ENCODE measurements around the gene COL19A1.

COL19A1 gene

DNA sequence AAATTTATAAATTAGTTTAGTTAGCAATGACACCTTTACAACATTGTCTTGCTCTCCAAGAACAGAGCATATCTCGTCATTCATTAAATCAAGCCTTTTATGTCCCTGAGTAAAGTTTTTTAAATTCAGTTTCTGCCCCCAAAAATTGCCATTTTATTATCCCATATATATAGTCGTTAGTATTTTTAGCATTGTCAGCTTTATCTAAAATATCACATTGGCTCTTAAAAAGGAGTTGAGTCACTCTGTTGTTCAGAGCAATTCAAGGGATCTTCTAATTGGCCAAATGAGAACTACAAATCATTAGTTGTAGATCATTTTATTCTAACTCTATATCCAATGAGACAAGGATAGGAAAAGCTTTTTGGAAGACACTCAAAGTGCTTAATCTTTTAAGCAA lies 309.4 kb downstream of the COL19A1 start:
- no peak overlapping the region for H3K4me3 ChIP-seq (ENCODE audit: low read length)
- no peak for DNase-seq (ENCODE audit: low read depth)
- TF ChIP-seq, protein P1, sequence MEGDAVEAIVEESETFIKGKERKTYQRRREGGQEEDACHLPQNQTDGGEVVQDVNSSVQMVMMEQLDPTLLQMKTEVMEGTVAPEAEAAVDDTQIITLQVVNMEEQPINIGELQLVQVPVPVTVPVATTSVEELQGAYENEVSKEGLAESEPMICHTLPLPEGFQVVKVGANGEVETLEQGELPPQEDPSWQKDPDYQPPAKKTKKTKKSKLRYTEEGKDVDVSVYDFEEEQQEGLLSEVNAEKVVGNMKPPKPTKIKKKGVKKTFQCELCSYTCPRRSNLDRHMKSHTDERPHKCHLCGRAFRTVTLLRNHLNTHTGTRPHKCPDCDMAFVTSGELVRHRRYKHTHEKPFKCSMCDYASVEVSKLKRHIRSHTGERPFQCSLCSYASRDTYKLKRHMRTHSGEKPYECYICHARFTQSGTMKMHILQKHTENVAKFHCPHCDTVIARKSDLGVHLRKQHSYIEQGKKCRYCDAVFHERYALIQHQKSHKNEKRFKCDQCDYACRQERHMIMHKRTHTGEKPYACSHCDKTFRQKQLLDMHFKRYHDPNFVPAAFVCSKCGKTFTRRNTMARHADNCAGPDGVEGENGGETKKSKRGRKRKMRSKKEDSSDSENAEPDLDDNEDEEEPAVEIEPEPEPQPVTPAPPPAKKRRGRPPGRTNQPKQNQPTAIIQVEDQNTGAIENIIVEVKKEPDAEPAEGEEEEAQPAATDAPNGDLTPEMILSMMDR (IDR thresholded peaks at IDR 0.05; ENCODE audit: insufficient read depth, low read depth, low read length, missing control alignments) = no peak

DNA sequence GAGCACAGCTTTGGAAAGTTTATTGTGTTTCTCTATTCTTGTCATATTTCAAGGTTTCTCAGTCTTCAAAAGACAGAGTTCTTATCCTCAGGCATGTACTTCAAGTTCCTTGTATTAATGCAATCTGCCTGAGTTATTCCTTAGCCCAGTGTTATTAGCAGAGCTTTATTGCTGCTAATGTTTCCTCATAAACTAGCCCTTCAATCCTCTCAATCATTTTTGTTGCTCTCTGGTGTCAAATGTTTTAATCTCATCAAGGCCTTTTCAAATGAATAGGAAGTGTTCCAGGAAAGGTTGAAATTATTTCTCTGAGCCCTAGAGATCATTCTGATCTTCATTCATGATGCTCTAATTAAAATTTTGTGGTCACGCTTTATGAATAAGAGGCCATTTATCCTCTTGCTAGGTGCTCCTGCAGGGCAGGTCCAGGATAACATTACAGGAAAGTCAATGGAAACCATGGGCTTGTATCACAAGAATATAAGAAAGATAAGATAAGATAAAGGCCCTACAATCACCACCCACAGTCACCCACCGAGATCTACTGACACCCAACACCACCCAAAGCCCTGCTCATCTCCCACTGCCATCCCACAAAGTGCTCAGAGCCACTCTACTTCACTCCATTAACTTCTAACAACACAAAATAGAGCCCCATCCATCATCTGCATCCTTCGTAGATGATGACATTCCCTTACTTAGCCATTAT lies 310.6 kb downstream of the COL19A1 start:
- H3K4me3 ChIP-seq (ENCODE audit: low read length) = no peak overlapping the region
- DNase-seq (ENCODE audit: low read depth) = no peak
- TF ChIP-seq, protein P1 (IDR thresholded peaks at IDR 0.05; ENCODE audit: insufficient read depth, low read depth, low read length, missing control alignments) = no peak

DNA sequence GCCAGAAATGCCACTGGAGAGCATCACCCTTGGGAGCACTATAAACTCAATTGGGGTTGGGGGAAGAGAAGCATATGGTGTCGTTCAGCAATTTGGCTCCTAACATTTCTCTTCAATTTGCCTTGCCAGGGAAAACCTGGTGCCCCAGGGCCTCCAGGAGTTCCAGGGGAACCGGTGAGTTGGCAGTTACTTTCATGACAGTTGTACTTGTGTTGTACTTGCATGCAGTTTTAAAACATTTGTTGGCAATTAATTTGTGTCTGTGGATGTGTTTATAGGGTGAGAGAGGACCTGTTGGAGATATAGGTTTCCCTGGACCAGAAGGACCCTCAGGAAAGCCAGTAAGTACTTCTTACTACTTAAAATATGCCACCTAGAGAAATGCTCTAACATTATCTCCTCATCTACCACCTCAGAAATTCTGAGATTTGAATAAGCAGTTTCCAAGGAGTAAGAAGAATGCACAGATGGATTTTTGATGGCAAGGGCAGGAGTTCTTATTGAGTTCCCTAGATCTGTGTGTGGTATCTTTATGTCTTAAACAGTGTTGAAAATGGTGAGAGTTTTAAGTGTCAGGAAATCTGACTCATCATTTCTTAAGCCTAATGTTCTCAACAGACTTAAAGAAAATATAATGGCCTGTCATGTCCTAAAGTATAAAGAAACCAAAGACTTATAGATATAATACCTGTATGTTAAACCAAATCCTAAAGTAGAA lies 314.0 kb downstream of the COL19A1 start:
- DNase-seq (ENCODE audit: low read depth) = no peak
- TF ChIP-seq, protein P1 (IDR thresholded peaks at IDR 0.05; ENCODE audit: insufficient read depth, low read depth, low read length, missing control alignments) = no peak
- H3K4me3 ChIP-seq (ENCODE audit: low read length) = no peak overlapping the region

DNA sequence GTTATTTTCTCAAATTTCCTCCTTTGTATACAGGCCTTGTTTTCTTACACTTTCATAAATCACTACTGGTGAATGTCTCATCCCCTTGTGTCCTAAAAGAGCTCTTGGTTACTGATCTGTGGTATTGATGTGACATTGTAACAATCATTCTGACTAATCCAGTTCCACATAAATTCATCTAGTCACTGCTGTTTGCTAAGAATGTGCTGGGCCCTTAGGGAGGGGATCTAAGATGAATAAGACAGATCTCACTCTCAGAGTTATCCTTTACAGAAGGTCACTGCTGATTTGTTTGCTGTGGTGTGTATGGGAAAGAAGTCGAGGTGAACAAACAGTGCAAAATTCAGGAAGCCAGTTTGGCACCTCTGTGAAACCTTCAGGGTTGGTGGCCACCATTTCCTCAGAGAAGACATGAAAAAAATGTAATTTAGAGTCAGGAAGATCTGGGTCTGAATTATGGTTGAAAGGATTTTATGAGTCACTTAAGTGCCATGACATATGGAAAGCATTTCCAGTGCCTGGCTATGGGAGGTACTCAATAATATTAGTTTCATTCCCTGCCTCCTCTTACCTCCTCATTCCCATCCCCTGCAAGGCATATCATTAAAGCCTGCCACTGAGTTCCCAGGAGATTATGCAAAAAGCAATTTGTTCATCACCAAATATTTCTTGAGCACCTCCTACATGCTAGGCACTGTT lies 314.7 kb downstream of the COL19A1 start:
- no peak overlapping the region for H3K4me3 ChIP-seq (ENCODE audit: low read length)
- TF ChIP-seq, protein P1 (IDR thresholded peaks at IDR 0.05; ENCODE audit: insufficient read depth, low read depth, low read length, missing control alignments) = no peak
- DNase-seq (ENCODE audit: low read depth) = no peak

DNA sequence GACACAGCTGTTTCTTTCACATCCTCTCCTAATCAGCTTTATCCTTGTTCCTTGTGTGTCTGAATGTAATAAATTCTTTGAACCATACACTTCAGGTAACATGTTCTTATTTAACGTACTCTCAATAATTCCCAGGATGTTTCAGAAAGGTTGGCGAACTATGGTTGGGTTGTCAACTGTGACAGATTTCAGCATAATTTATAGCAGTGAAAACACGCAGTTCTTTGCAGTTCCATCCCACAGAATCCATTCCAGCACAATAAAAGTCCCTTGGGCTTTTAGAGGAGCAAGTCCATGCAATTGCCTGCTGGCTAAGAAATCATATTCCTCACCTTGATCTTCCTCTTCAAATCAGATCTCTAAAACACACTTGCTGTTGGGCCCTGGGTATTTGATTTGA lies 317.2 kb downstream of the COL19A1 start:
- DNase-seq (ENCODE audit: low read depth) = no peak
- no peak overlapping the region for H3K4me3 ChIP-seq (ENCODE audit: low read length)
- TF ChIP-seq, protein P1 (IDR thresholded peaks at IDR 0.05; ENCODE audit: insufficient read depth, low read depth, low read length, missing control alignments) = no peak

DNA sequence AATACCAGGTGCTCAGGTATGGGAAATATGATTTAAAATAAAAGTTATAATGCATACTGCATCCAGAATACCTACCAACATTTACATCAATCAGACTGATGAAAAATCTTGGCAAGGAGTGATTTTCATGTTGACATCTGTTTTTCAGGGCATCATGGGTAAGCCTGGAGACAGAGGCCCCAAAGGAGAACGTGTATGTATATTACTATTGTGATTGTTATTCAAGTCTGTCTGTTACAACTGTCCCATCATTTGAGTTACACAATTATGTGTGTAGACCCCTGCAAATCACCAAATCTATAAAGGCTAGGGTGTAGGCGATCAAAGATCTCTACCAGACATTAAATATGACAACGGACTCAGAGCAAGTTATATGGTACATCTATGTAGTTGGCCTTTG lies 318.4 kb downstream of the COL19A1 start:
- no peak for DNase-seq (ENCODE audit: low read depth)
- TF ChIP-seq, protein P1 (IDR thresholded peaks at IDR 0.05; ENCODE audit: insufficient read depth, low read depth, low read length, missing control alignments) = no peak
- no peak overlapping the region for H3K4me3 ChIP-seq (ENCODE audit: low read length)
